Adrenal gland (tissue), 5 donors: ENCODE results near the gene VWA1.

ENCODE experiments used
- POLR2A ChIP-seq, 2 donors: fragments of 450-650 bp; IDR thresholded peaks; one replicate each; pipeline ENCODE4 v1.6.1; 2017; ENCODE audit warnings: antibody characterized with exemption in 2 of 2, mild to moderate bottlenecking in 2 of 2, moderate library complexity in 1 of 2
- TF ChIP-seq, protein P1 (sequence below), 6 experiments: fragments of 450-650 bp in 4 of 6; fragments of 200-600 bp in 2 of 6; sonication (generic) in 1 of 6; IDR thresholded peaks; 1 replicate in 5 of 6; 2 replicates in 1 of 6; pipeline versions ENCODE4 v1.5.1 to v1.8.0; 2016 to 2021; ENCODE audit warnings: antibody characterized with exemption in 6 of 6, mild to moderate bottlenecking in 2 of 6, moderate library complexity in 1 of 6
- donor health status: DM: no; HTN: no; CAD: no.

DNA sequence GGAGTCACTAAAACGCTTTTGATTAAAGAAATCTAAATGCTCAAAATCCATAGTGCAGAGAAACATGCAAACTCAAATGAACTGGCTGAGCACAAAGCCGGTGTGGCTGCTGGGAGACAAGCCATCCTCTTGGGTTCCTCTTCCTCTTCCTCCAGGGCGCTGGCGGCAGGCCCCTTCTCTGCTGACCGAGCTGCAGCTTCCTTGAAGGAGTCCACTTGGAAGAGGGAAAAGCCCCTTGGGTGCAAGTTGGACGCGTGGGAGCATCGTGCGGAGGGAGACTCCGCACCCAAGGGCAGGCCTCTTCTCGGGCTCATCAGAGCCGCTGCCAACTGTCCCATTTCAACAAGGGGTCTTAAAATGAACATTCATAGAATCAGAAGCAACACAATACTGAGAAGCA is 44.3 kb upstream of the VWA1 start:
- TF ChIP-seq, protein P1, sequence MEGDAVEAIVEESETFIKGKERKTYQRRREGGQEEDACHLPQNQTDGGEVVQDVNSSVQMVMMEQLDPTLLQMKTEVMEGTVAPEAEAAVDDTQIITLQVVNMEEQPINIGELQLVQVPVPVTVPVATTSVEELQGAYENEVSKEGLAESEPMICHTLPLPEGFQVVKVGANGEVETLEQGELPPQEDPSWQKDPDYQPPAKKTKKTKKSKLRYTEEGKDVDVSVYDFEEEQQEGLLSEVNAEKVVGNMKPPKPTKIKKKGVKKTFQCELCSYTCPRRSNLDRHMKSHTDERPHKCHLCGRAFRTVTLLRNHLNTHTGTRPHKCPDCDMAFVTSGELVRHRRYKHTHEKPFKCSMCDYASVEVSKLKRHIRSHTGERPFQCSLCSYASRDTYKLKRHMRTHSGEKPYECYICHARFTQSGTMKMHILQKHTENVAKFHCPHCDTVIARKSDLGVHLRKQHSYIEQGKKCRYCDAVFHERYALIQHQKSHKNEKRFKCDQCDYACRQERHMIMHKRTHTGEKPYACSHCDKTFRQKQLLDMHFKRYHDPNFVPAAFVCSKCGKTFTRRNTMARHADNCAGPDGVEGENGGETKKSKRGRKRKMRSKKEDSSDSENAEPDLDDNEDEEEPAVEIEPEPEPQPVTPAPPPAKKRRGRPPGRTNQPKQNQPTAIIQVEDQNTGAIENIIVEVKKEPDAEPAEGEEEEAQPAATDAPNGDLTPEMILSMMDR (IDR thresholded peaks at IDR 0.05): no peak
- TF ChIP-seq POLR2A (IDR thresholded peaks at IDR 0.05): no peak
